ENCODE measurements around the gene ADAP1. TPM values are rescaled to one million over a fixed set of nuclear protein-coding genes. Genes with fewer than 3 reads are reported as not detected.

ADAP1 gene
- total and polyA plus RNA-seq, 2 of the 8 experiments (the other 6 are each of a cell fraction or from before 2014, with no cell fraction given) = 5.8 to 6.1 TPM

DNA sequence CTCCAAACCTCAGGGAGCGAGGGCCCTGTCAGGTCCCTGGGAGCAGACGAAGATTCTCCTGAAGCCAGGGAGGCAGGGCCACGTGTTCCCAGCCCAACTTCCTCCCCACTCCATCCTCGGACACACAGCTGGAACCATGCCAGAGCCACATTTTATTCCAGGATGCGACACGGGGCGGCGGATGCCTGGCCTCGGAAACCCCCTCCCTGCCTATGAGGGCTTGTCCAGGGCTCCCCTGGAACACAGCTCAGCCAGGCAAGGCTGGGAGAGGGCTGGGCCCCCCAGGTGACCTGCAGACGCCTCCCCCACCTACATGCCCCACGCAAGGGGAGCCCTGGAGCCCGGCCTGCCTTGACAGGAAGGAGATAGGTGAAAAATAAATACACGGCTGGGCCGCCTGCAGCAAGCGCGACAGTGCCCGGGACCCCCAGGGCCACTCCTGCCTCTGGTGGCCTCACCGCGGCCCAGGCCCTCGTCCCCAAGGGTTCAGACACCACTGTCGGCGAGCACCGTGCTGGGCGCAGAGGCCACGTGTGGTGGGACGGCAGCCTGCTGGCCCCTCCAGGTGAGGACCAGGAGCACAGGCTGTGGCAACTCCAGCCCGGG lies 56.6 kb downstream of the ADAP1 start:
- Histone ChIP-seq H4K91ac (replicated peaks; ENCODE audit: insufficient read length, low read length) (no peak overlapping the region), H2BK12ac (ENCODE audit: low read depth, low read length) (no peak overlapping the region), H2AK5ac (ENCODE audit: low read depth, low read length) (no peak overlapping the region), H2AFZ (ENCODE audit: low read length) (no peak overlapping the region), H4K5ac (ENCODE audit: insufficient read length, low read depth, low read length) (no peak overlapping the region), H2BK20ac (ENCODE audit: low read length) (no peak overlapping the region), H3K27ac (ENCODE audit: low read depth, low read length) (no peak overlapping the region), H3K79me2 (ENCODE audit: control insufficient read depth in 1 of 2, insufficient read depth in 2 of 2, low read length in 2 of 2) (no peaks in the 10 kb centered on the region), H3K27me3 (replicated peaks in 1 of 4; ENCODE audit: control insufficient read depth in 3 of 4, extremely low read depth in 1 of 4, insufficient read depth in 3 of 4, low read length in 3 of 4) (no peaks in the 10 kb centered on the region), H4K20me1 (replicated peaks in 1 of 2; ENCODE audit: control insufficient read depth in 1 of 2, insufficient read depth in 2 of 2, low read length in 2 of 2) (peaks cover 9 to 14% of the 10 kb centered on the region in 2 experiments), H3K18ac (ENCODE audit: extremely low read depth, low read length) (no peak overlapping the region), H3K9me3 (ENCODE audit: insufficient read depth in 2 of 2, low read depth in 1 of 2, low read length in 1 of 2) (no peaks in the 10 kb centered on the region), H3K4me1 (replicated peaks in 1 of 4; ENCODE audit: control insufficient read depth in 3 of 4, insufficient read depth in 4 of 4, low read length in 3 of 4) (peaks cover 0 to 8% (median 4%) of the 10 kb centered on the region in 4 experiments; a peak in 5 of 7 replicates), H2BK5ac (ENCODE audit: low read depth, low read length) (peak overlapping the region; percentile 24; the same call in 1 of the 2 replicates), H3K56ac (replicated peaks; ENCODE audit: insufficient read length, low read depth, low read length) (no peak overlapping the region), H3K23ac (ENCODE audit: insufficient read length) (no peak overlapping the region), H3K4ac (replicated peaks; ENCODE audit: insufficient read length, low read depth, low read length) (no peak overlapping the region), H3K79me1 (ENCODE audit: low read depth, low read length) (peaks cover 5% of the 10 kb centered on the region), H3K4me2 (ENCODE audit: insufficient read depth in 1 of 2, low read depth in 2 of 2, low read length in 2 of 2) (no peak overlapping the region), H3K9ac (replicated peaks in 1 of 4; ENCODE audit: extremely low read depth in 1 of 4, low read depth in 3 of 4, low read length in 3 of 4) (no peak overlapping the region), H2BK15ac (ENCODE audit: low read length) (no peak overlapping the region), H3K4me3 (ENCODE audit: extremely low read depth in 1 of 4, insufficient read depth in 2 of 4, low read depth in 3 of 4, low read length in 4 of 4) (no peak overlapping the region), H4K8ac (ENCODE audit: extremely low read depth, insufficient read depth, low read length) (no peak overlapping the region; the same call in 1 of the 2 replicates), H3K14ac (ENCODE audit: insufficient read length) (no peak overlapping the region), H3K36me3 (ENCODE audit: control insufficient read depth in 2 of 4, insufficient read depth in 4 of 4, low read length in 3 of 4) (peaks cover 8 to 45% (median 28%) of the 10 kb centered on the region in 4 experiments), H2BK120ac (replicated peaks; ENCODE audit: low read depth, low read length) (no peak overlapping the region), H3K23me2 (ENCODE audit: low read depth, low read length) (peaks cover 2% of the 10 kb centered on the region; the same call in 1 of the 2 replicates)
- no peak for TF ChIP-seq EZH2 (IDR thresholded peaks at IDR 0.05; ENCODE audit: low read depth, low read length, severe bottlenecking)
- no peak for TF ChIP-seq RAD21 (IDR thresholded peaks at IDR 0.05 in 1 of 2, conservative IDR thresholded peaks at IDR 0.05 in 1 of 2; ENCODE audit: low read depth in 2 of 2, low read length in 2 of 2)
- no peak for TF ChIP-seq MAX (IDR thresholded peaks at IDR 0.05)
- no peak for FAIRE-seq
- WGBS, 2 experiments (ENCODE audit: extremely low coverage in 1 of 2, insufficient coverage in 1 of 2, insufficient read length in 1 of 2, insufficient replicate concordance in 2 of 2, low coverage in 1 of 2, low lambda C conversion rate in 2 of 2, missing lambda C conversion rate in 1 of 2) = 91% methylated on average over 26 of the region's 27 CpGs; no CpG with 5 or more reads in 1 of the 2 experiments
- no peak for DNase-seq (ENCODE audit: low read depth in 1 of 2, low spot score in 2 of 2)
- CTCF ChIA-PET (ENCODE audit: partially characterized antibody) = interaction anchor here (0.9 kb wide), 1 partner anchor 61 kb away, joined by 3 read pairs; no protein-coding TSS in a partner anchor
- POLR2A ChIA-PET (ENCODE audit: partially characterized antibody) = interaction anchor here (1.0 to 4.0 kb wide), 7 partner anchors 10 to 69 kb away, joined by 3 to 23 read pairs (median 4); partner anchors contain the start of gene GET4
